GM23338 (cell line): Measurements from ENCODE around the gene CDYL. TPM values are rescaled to one million over a fixed set of nuclear protein-coding genes. Genes with fewer than 3 reads are reported as not detected.
A peak's percentile ranks its signal among the peaks of the same experiment; 100 is the strongest.

Experiments
- ATAC-seq: fragments of 200-7000 bp; cut with Tn5 transposase; 3 replicates; pipeline ENCODE4 v1.9.1; 2020
- DNase-seq: peaks from one replicate; pipeline ENCODE4 v3.0.0-alpha.2; 2015; ENCODE audit warnings: low spot score
- H2AFZ ChIP-seq: fragments of 200-600 bp; sonication (generic); 2 replicates; pipeline ENCODE4 v1.8.0; 2016; ENCODE audit warnings: antibody characterized with exemption, mild to moderate bottlenecking, moderate library complexity
- H3F3A ChIP-seq: fragments of 200-600 bp; sonication (generic); replicated peaks from 2 replicates; pipeline ENCODE4 v1.8.0; 2017; ENCODE audit warnings: antibody characterized with exemption, mixed run types, low read depth
- H3K27ac ChIP-seq: fragments of 200-600 bp; sonication (generic); 2 replicates; pipeline ENCODE4 v1.6.1; 2016; ENCODE audit warnings: low read depth
- H3K27me3 ChIP-seq: fragments of 200-600 bp; sonication (generic); 2 replicates; pipeline ENCODE4 v1.8.0; 2016; ENCODE audit warnings: mild to moderate bottlenecking, mixed run types, moderate library complexity; ENCODE audit not compliant: insufficient read depth
- H3K36me3 ChIP-seq: fragments of 200-600 bp; sonication (generic); 2 replicates; pipeline ENCODE4 v1.8.0; 2016; ENCODE audit warnings: mild to moderate bottlenecking; ENCODE audit not compliant: insufficient read depth
- H3K4me1 ChIP-seq: fragments of 200-600 bp; sonication (generic); 2 replicates; pipeline ENCODE4 v1.8.0; 2016; ENCODE audit warnings: mild to moderate bottlenecking, moderate library complexity; ENCODE audit not compliant: insufficient read depth
- H3K4me2 ChIP-seq: fragments of 200-600 bp; sonication (generic); 2 replicates; pipeline ENCODE4 v1.7.1; 2017; ENCODE audit warnings: mixed run types
- H3K4me3 ChIP-seq: fragments of 200-600 bp; sonication (generic); 2 replicates; pipeline ENCODE4 v1.6.1; 2016; ENCODE audit warnings: mixed run types
- H3K79me2 ChIP-seq: fragments of 200-600 bp; sonication (generic); replicated peaks from 2 replicates; pipeline ENCODE4 v1.8.0; 2017; ENCODE audit warnings: mild to moderate bottlenecking; ENCODE audit not compliant: insufficient read depth
- H3K9me2 ChIP-seq: fragments of 200-600 bp; sonication (generic); 2 replicates; pipeline ENCODE4 v1.8.0; 2017; ENCODE audit not compliant: insufficient read depth
- H4K20me1 ChIP-seq: fragments of 200-600 bp; sonication (generic); replicated peaks from 2 replicates; pipeline ENCODE4 v1.8.0; 2017; ENCODE audit warnings: mild to moderate bottlenecking; ENCODE audit not compliant: insufficient read depth
- H3K27ac Mint-ChIP-seq: 2 replicates; pipeline ENCODE4 v1.8.0; 2020; ENCODE audit warnings: inconsistent platforms, mild to moderate bottlenecking, moderate library complexity, mixed read lengths
- H3K27me3 Mint-ChIP-seq: 3 replicates; pipeline ENCODE4 v1.8.0; 2022; ENCODE audit warnings: low read depth, mild to moderate bottlenecking, moderate library complexity, mixed read lengths, inconsistent platforms; ENCODE audit not compliant: insufficient read depth, poor library complexity
- H3K36me3 Mint-ChIP-seq: 3 replicates; pipeline ENCODE4 v1.8.0; 2021; ENCODE audit warnings: low read depth, mild to moderate bottlenecking, inconsistent platforms, moderate library complexity, mixed read lengths
- H3K4me1 Mint-ChIP-seq: 3 replicates; pipeline ENCODE4 v1.8.0; 2020; ENCODE audit warnings: mild to moderate bottlenecking, inconsistent platforms, mixed read lengths
- H3K4me3 Mint-ChIP-seq: 3 replicates; pipeline ENCODE4 v1.8.0; 2021; ENCODE audit warnings: moderate library complexity, mild to moderate bottlenecking, inconsistent platforms, mixed read lengths
- H3K9me3 Mint-ChIP-seq: 3 replicates; pipeline ENCODE4 v1.8.0; 2020; ENCODE audit warnings: moderate library complexity, mild to moderate bottlenecking, inconsistent platforms, mixed read lengths
- EZH2 ChIP-seq: fragments of 200-600 bp; sonication (generic); IDR thresholded peaks from one replicate; pipeline ENCODE4 v1.8.0; 2017; ENCODE audit warnings: antibody characterized with exemption, mild to moderate bottlenecking, low read depth; ENCODE audit not compliant: unreplicated experiment
- EZH2phosphoT487 ChIP-seq: fragments of 200-600 bp; sonication (generic); IDR thresholded peaks from one replicate; pipeline ENCODE4 v1.8.1; 2018; ENCODE audit warnings: antibody characterized with exemption; ENCODE audit not compliant: unreplicated experiment
- NANOG ChIP-seq: IDR thresholded peaks from 2 replicates; pipeline ENCODE4 v1.6.1; 2016; ENCODE audit warnings: antibody characterized with exemption, borderline replicate concordance
- POLR2AphosphoS5 ChIP-seq: IDR thresholded peaks from 2 replicates; pipeline ENCODE4 v1.6.1; 2016; ENCODE audit warnings: antibody characterized with exemption, low read depth
- STAT1 ChIP-seq: IDR thresholded peaks from one replicate; pipeline ENCODE4 v1.6.1; 2016; ENCODE audit warnings: antibody characterized with exemption; ENCODE audit not compliant: unreplicated experiment
- ZNF114 ChIP-seq: fragments of 250-450 bp; sonication (Bioruptor Pico); IDR thresholded peaks from 2 replicates; pipeline ENCODE4 v1.5.0; 2020; ENCODE audit warnings: mild to moderate bottlenecking, moderate library complexity
- ZNF331 ChIP-seq: fragments of 250-450 bp; sonication (Bioruptor Pico); IDR thresholded peaks from 2 replicates; pipeline ENCODE4 v1.5.0; 2020; ENCODE audit warnings: low read depth, mild to moderate bottlenecking, moderate library complexity
- long read RNA-seq: library from polyadenylated mRNA; unstranded; transcript quantifications from one replicate; pipeline ENCODE4 v2.0.0, GENCODE V29; 2020; ENCODE audit not compliant: unreplicated experiment
- polyA plus RNA-seq: library from polyadenylated mRNA; unstranded; fragments of >200 nt; fragmentation: Nextera tagmentation; extraction: Ambion mirVana; gene quantifications from 2 replicates; pipeline ENCODE4 v1.2.1, GENCODE V29; 2016
- total RNA-seq: library from RNA; depleted of rRNA; stranded (reverse); fragments of >200 nt; shearing (Covaris generic); gene quantifications from 2 replicates; pipeline ENCODE4 v1.2.3, GENCODE V29; 2014; rRNA removed
- TF ChIP-seq, protein P1 (sequence below): IDR thresholded peaks from one replicate; pipeline ENCODE4 v1.6.1; 2018; ENCODE audit warnings: antibody characterized with exemption; ENCODE audit not compliant: unreplicated experiment
- TF ChIP-seq, protein P2 (sequence below): fragments of 250-450 bp; sonication (Bioruptor Pico); IDR thresholded peaks from 2 replicates; pipeline ENCODE4 v1.5.0; 2020; ENCODE audit warnings: mild to moderate bottlenecking, moderate library complexity

CDYL gene, protein sequence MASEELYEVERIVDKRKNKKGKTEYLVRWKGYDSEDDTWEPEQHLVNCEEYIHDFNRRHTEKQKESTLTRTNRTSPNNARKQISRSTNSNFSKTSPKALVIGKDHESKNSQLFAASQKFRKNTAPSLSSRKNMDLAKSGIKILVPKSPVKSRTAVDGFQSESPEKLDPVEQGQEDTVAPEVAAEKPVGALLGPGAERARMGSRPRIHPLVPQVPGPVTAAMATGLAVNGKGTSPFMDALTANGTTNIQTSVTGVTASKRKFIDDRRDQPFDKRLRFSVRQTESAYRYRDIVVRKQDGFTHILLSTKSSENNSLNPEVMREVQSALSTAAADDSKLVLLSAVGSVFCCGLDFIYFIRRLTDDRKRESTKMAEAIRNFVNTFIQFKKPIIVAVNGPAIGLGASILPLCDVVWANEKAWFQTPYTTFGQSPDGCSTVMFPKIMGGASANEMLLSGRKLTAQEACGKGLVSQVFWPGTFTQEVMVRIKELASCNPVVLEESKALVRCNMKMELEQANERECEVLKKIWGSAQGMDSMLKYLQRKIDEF
- total RNA-seq (123 and 128 TPM in 2 replicates), polyA plus RNA-seq (61.6 and 67.2 TPM in 2 replicates)
- long read RNA-seq, partial matches to known transcripts, result 8 of 26 reads
- long read RNA-seq, other reads (novel, unspliced or antisense), result 17 of 26 reads

DNA sequence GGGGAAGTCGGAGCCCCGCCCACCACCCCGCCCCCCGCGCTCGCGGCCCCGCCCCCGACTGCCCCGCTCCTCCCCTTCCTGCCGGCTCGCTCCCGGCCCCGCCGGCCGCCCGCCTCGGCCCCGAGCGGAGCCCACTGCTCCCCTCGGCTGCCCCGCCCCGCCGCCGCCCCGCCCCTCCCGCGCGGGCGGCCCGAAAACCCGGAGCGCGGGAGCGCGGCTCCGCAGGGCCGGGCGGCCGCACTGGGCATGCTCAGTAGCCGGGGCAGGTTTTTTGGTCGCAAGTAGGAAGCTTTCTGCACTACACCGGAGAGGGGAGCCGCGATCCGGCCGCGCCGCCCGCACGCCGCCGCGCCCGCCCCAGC lies at the start of gene CDYL:
Gene CDYL, plus strand, starts transcription at position 274 of the 362 bp plus-strand sequence. CDS start 380 bp downstream, outside the sequence.
- TF ChIP-seq ZNF114 (CRISPR knock-in tag) (no peak), EZH2 (no peak), STAT1 (no peak), EZH2phosphoT487 (no peak), NANOG (no peak), POLR2AphosphoS5 (no peak), ZNF331 (no peak)
- TF ChIP-seq, protein P1, sequence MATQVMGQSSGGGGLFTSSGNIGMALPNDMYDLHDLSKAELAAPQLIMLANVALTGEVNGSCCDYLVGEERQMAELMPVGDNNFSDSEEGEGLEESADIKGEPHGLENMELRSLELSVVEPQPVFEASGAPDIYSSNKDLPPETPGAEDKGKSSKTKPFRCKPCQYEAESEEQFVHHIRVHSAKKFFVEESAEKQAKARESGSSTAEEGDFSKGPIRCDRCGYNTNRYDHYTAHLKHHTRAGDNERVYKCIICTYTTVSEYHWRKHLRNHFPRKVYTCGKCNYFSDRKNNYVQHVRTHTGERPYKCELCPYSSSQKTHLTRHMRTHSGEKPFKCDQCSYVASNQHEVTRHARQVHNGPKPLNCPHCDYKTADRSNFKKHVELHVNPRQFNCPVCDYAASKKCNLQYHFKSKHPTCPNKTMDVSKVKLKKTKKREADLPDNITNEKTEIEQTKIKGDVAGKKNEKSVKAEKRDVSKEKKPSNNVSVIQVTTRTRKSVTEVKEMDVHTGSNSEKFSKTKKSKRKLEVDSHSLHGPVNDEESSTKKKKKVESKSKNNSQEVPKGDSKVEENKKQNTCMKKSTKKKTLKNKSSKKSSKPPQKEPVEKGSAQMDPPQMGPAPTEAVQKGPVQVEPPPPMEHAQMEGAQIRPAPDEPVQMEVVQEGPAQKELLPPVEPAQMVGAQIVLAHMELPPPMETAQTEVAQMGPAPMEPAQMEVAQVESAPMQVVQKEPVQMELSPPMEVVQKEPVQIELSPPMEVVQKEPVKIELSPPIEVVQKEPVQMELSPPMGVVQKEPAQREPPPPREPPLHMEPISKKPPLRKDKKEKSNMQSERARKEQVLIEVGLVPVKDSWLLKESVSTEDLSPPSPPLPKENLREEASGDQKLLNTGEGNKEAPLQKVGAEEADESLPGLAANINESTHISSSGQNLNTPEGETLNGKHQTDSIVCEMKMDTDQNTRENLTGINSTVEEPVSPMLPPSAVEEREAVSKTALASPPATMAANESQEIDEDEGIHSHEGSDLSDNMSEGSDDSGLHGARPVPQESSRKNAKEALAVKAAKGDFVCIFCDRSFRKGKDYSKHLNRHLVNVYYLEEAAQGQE, result no peak
- TF ChIP-seq, protein P2, sequence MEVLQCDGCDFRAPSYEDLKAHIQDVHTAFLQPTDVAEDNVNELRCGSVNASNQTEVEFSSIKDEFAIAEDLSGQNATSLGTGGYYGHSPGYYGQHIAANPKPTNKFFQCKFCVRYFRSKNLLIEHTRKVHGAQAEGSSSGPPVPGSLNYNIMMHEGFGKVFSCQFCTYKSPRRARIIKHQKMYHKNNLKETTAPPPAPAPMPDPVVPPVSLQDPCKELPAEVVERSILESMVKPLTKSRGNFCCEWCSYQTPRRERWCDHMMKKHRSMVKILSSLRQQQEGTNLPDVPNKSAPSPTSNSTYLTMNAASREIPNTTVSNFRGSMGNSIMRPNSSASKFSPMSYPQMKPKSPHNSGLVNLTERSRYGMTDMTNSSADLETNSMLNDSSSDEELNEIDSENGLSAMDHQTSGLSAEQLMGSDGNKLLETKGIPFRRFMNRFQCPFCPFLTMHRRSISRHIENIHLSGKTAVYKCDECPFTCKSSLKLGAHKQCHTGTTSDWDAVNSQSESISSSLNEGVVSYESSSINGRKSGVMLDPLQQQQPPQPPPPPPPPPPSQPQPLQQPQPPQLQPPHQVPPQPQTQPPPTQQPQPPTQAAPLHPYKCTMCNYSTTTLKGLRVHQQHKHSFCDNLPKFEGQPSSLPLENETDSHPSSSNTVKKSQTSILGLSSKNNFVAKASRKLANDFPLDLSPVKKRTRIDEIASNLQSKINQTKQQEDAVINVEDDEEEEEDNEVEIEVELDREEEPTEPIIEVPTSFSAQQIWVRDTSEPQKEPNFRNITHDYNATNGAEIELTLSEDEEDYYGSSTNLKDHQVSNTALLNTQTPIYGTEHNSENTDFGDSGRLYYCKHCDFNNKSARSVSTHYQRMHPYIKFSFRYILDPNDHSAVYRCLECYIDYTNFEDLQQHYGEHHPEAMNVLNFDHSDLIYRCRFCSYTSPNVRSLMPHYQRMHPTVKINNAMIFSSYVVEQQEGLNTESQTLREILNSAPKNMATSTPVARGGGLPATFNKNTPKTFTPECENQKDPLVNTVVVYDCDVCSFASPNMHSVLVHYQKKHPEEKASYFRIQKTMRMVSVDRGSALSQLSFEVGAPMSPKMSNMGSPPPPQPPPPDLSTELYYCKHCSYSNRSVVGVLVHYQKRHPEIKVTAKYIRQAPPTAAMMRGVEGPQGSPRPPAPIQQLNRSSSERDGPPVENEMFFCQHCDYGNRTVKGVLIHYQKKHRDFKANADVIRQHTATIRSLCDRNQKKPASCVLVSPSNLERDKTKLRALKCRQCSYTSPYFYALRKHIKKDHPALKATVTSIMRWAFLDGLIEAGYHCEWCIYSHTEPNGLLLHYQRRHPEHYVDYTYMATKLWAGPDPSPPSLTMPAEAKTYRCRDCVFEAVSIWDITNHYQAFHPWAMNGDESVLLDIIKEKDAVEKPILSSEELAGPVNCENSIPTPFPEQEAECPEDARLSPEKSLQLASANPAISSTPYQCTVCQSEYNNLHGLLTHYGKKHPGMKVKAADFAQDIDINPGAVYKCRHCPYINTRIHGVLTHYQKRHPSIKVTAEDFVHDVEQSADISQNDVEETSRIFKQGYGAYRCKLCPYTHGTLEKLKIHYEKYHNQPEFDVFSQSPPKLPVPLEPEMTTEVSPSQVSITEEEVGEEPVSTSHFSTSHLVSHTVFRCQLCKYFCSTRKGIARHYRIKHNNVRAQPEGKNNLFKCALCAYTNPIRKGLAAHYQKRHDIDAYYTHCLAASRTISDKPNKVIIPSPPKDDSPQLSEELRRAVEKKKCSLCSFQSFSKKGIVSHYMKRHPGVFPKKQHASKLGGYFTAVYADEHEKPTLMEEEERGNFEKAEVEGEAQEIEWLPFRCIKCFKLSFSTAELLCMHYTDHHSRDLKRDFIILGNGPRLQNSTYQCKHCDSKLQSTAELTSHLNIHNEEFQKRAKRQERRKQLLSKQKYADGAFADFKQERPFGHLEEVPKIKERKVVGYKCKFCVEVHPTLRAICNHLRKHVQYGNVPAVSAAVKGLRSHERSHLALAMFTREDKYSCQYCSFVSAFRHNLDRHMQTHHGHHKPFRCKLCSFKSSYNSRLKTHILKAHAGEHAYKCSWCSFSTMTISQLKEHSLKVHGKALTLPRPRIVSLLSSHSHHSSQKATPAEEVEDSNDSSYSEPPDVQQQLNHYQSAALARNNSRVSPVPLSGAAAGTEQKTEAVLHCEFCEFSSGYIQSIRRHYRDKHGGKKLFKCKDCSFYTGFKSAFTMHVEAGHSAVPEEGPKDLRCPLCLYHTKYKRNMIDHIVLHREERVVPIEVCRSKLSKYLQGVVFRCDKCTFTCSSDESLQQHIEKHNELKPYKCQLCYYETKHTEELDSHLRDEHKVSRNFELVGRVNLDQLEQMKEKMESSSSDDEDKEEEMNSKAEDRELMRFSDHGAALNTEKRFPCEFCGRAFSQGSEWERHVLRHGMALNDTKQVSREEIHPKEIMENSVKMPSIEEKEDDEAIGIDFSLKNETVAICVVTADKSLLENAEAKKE, result no peak
- Histone ChIP-seq H3K27ac (no peak within 1 kb of the TSS), H3K9me2 (no peaks in the 10 kb centered on the region), H2AFZ (no peak within 1 kb of the TSS), H4K20me1 (peaks cover 45% of the 10 kb centered on the region), H3K36me3 (no peaks in the 10 kb centered on the region), H3K27me3 (peaks cover 35% of the 10 kb centered on the region), H3K79me2 (peaks cover 65% of the 10 kb centered on the region), H3K4me1 (peaks cover 30% of the 10 kb centered on the region), H3K4me2 (peak within 1 kb of the TSS; percentile 88), H3K4me3 (peak within 1 kb of the TSS; percentile 63), H3F3A (no peaks in the 10 kb centered on the region)
- Mint-ChIP-seq H3K27me3 (peaks cover 38% of the 10 kb centered on the region), H3K36me3 (peaks cover 21% of the 10 kb centered on the region), H3K27ac (no peak within 1 kb of the TSS), H3K4me3 (peak within 1 kb of the TSS; percentile 89), H3K4me1 (peaks cover 49% of the 10 kb centered on the region), H3K9me3 (peaks cover 15% of the 10 kb centered on the region)
- DNase-seq (peak; percentile 82), ATAC-seq (no peak; the same call in 2 of the 3 replicates)
